Esophagus squamous epithelium (tissue), 4 donors: ENCODE data around the gene TAS2R31.

Experiments used
- POLR2A ChIP-seq, 4 donors: fragments of 450-650 bp; IDR thresholded peaks; one replicate each; pipeline ENCODE4 v1.6.1; 2017; ENCODE audit warnings: antibody characterized with exemption in 4 of 4, mild to moderate bottlenecking in 4 of 4, moderate library complexity in 3 of 4
- TF ChIP-seq, protein P1 (sequence below), 6 experiments: fragments of 450-650 bp in 4 of 6; fragments of 200-600 bp in 2 of 6; sonication (generic) in 2 of 6; IDR thresholded peaks; one replicate each; pipeline ENCODE4 v1.5.1; 2016 to 2019; ENCODE audit warnings: antibody characterized with exemption in 6 of 6, mild to moderate bottlenecking in 4 of 6, moderate library complexity in 4 of 6

DNA sequence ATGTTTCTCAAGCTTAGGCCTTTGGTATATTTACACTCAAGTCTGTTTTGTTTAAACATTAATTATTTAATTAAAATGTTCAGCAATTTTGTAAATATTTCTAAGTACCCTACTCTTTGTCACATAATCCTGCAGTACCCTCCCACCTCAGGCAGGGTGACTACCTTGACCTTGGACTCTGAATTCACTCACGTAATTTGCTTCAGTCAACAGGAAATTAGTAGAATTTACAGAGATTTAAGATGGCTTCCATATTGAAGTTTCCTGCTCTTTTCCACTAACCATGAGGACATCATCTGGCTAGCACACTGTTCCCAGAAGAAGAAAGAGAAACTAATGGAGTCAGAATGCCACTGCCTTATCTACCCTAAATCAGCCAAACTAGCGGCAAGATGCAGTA is 7.8 kb downstream of the TAS2R31 start:
- TF ChIP-seq, protein P1, sequence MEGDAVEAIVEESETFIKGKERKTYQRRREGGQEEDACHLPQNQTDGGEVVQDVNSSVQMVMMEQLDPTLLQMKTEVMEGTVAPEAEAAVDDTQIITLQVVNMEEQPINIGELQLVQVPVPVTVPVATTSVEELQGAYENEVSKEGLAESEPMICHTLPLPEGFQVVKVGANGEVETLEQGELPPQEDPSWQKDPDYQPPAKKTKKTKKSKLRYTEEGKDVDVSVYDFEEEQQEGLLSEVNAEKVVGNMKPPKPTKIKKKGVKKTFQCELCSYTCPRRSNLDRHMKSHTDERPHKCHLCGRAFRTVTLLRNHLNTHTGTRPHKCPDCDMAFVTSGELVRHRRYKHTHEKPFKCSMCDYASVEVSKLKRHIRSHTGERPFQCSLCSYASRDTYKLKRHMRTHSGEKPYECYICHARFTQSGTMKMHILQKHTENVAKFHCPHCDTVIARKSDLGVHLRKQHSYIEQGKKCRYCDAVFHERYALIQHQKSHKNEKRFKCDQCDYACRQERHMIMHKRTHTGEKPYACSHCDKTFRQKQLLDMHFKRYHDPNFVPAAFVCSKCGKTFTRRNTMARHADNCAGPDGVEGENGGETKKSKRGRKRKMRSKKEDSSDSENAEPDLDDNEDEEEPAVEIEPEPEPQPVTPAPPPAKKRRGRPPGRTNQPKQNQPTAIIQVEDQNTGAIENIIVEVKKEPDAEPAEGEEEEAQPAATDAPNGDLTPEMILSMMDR (IDR thresholded peaks at IDR 0.05): no peak
- no peak for TF ChIP-seq POLR2A (IDR thresholded peaks at IDR 0.05)
